ENCODE data around the gene TBC1D1. TPM values are rescaled to one million over a fixed set of nuclear protein-coding genes. Genes with fewer than 3 reads are reported as not detected.

The TBC1D1 gene
- total RNA-seq, 2 donors from 2014 or later = 49.8 to 129 TPM

GRCh38 chr4:37873386-37873785 is 17.5 kb upstream of the TBC1D1 start:
- DNase-seq (ENCODE audit: low spot score) = peak; percentile 21
- Histone ChIP-seq H3K36me3 (no peaks in the 10 kb centered on the region), H3K27me3 (replicated peaks; ENCODE audit: insufficient read depth) (no peaks in the 10 kb centered on the region), H3K4me1 (replicated peaks) (peaks cover 4% of the 10 kb centered on the region), H3K27ac (peak overlapping the region in 1 of 2 donors; percentile 51), H3K4me3 (no peak overlapping the region), H3K9me3 (no peaks in the 10 kb centered on the region)
- 39% methylated on average over 1 of the region's 1 CpG for WGBS
- intact Hi-C loops (cut with DNase I) = no loop called here
- TF ChIP-seq POLR2AphosphoS5 (IDR thresholded peaks at IDR 0.05) (peak; percentile 88), POLR2A (IDR thresholded peaks at IDR 0.05) (no peak)
- TF ChIP-seq, protein P1, sequence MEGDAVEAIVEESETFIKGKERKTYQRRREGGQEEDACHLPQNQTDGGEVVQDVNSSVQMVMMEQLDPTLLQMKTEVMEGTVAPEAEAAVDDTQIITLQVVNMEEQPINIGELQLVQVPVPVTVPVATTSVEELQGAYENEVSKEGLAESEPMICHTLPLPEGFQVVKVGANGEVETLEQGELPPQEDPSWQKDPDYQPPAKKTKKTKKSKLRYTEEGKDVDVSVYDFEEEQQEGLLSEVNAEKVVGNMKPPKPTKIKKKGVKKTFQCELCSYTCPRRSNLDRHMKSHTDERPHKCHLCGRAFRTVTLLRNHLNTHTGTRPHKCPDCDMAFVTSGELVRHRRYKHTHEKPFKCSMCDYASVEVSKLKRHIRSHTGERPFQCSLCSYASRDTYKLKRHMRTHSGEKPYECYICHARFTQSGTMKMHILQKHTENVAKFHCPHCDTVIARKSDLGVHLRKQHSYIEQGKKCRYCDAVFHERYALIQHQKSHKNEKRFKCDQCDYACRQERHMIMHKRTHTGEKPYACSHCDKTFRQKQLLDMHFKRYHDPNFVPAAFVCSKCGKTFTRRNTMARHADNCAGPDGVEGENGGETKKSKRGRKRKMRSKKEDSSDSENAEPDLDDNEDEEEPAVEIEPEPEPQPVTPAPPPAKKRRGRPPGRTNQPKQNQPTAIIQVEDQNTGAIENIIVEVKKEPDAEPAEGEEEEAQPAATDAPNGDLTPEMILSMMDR (IDR thresholded peaks at IDR 0.05) = no peak

DNA sequence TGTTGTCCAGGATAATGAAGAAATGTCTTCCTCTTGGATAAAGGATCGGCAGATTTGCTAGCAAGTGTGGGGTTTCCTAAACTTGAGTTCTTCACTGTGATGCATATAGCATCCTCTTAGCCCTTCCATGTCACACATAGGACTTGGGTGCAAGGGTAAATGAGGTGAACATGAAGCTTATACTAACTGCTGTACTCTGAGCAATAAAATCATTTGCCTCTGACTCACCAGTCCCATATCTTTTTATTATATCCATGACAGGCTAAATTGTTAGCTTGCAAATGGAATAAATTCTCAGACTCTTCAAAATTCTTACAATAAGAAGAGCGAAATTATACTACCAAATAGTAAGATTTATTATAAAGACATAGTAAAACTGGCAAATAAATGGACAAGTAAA is 14.7 kb upstream of the TBC1D1 start:
- peaks cover 4% of the 10 kb centered on the region for H3K4me1 ChIP-seq (replicated peaks)
- no peaks in the 10 kb centered on the region for H3K27me3 ChIP-seq (replicated peaks; ENCODE audit: insufficient read depth)
- no peak overlapping the region for H3K4me3 ChIP-seq
- H3K36me3 ChIP-seq = no peaks in the 10 kb centered on the region
- intact Hi-C loops (cut with DNase I) = no loop called here
- no peaks in the 10 kb centered on the region for H3K9me3 ChIP-seq
- no peak for DNase-seq (ENCODE audit: low spot score)
- WGBS = 86% methylated on average over 2 of the region's 2 CpGs
- H3K27ac ChIP-seq = no peak overlapping the region
- TF ChIP-seq POLR2AphosphoS5 (IDR thresholded peaks at IDR 0.05) = no peak
- TF ChIP-seq, protein P1 (IDR thresholded peaks at IDR 0.05) = no peak
- no peak for TF ChIP-seq POLR2A (IDR thresholded peaks at IDR 0.05)

- Histone ChIP-seq H3K9me3 (no peaks in the 10 kb centered on the region), H3K27ac (no peak overlapping the region), H3K27me3 (replicated peaks; ENCODE audit: insufficient read depth) (no peaks in the 10 kb centered on the region), H3K4me3 (no peak overlapping the region), H3K36me3 (no peaks in the 10 kb centered on the region), H3K4me1 (replicated peaks) (peaks cover 4% of the 10 kb centered on the region)
- no peak for DNase-seq (ENCODE audit: low spot score)
- TF ChIP-seq POLR2AphosphoS5 (IDR thresholded peaks at IDR 0.05) (no peak), POLR2A (IDR thresholded peaks at IDR 0.05) (no peak)
- TF ChIP-seq, protein P1 (IDR thresholded peaks at IDR 0.05) = no peak
- intact Hi-C loops (cut with DNase I) = no loop called here
- 89% methylated on average over 8 of the region's 8 CpGs for WGBS
Observed at GRCh38 chr4:37879365-37879764, 11.5 kb upstream of the TBC1D1 start.

- DNase-seq (ENCODE audit: low spot score) = no peak
- WGBS = 76% methylated on average over 5 of the region's 5 CpGs
- H3K9me3 ChIP-seq = no peaks in the 10 kb centered on the region
- intact Hi-C loops (cut with DNase I) = no loop called here
- no peaks in the 10 kb centered on the region for H3K36me3 ChIP-seq
- H3K4me3 ChIP-seq = no peak overlapping the region
- H3K4me1 ChIP-seq (replicated peaks) = no peaks in the 10 kb centered on the region
- TF ChIP-seq POLR2AphosphoS5 (IDR thresholded peaks at IDR 0.05) = no peak
- TF ChIP-seq POLR2A (IDR thresholded peaks at IDR 0.05) = no peak
- TF ChIP-seq, protein P1 (IDR thresholded peaks at IDR 0.05) = no peak
- no peaks in the 10 kb centered on the region for H3K27me3 ChIP-seq (replicated peaks; ENCODE audit: insufficient read depth)
- H3K27ac ChIP-seq = no peak overlapping the region
Observed at GRCh38 chr4:37881811-37882210, 9.1 kb upstream of the TBC1D1 start.

DNA sequence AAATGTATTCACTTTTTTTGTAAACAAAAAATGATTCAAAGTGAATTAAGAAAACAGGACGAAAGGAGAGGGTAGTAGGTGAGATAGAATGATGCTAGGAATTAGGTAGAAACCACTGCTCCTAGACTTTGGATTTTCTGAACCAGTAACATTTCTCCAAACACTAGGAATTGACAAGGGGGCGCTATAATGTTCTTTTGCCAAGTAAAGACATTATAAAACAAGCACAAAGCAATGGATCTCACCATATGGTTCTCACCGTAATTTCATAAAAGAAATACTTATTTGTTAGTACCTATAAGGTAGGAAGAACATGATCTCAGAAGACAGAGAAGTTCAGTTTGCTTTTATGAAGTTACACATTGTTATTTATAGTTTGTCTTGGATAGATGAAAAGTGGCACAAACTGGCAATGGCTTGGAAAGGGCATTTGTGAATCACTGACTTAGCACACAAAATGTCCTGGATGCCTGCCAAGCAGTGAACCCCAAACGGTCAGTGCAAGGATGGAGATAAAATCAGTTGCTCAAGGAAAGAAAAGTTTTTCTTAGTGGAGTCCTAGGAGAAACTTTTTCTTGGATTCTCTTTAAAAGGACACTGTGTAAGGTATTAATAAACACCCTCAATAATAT is 8.1 kb upstream of the TBC1D1 start:
- no peaks in the 10 kb centered on the region for H3K27me3 ChIP-seq (replicated peaks; ENCODE audit: insufficient read depth)
- DNase-seq (ENCODE audit: low spot score) = peak; percentile 41
- intact Hi-C loops (cut with DNase I) = no loop called here
- H3K9me3 ChIP-seq = no peaks in the 10 kb centered on the region
- no peaks in the 10 kb centered on the region for H3K36me3 ChIP-seq
- no peak overlapping the region for H3K4me3 ChIP-seq
- TF ChIP-seq POLR2A (IDR thresholded peaks at IDR 0.05) (no peak), POLR2AphosphoS5 (IDR thresholded peaks at IDR 0.05) (peak; percentile 13)
- no peaks in the 10 kb centered on the region for H3K4me1 ChIP-seq (replicated peaks)
- 32% methylated on average over 4 of the region's 4 CpGs for WGBS
- peak overlapping the region in 1 of 2 donors; percentile 44 for H3K27ac ChIP-seq

All from prostate gland (tissue), 2 donors.